Tibial nerve (tissue), 4 donors: ENCODE data around the gene KCNK18. TPM values are rescaled to one million over a fixed set of nuclear protein-coding genes. Genes with fewer than 3 reads are reported as not detected.

Experiments
- DNase-seq, 2 donors: peaks; one replicate each; pipeline ENCODE4 v3.0.0-alpha.2; 2019; ENCODE audit warnings: low spot score in 2 of 2
- H3K27ac ChIP-seq, 4 donors: fragments of 200-600 bp; sonication (generic) in 3 of 4; one replicate each; pipeline ENCODE4 v1.5.1; 2017 to 2019; ENCODE audit warnings: mild to moderate bottlenecking in 1 of 4
- H3K27me3 ChIP-seq, 2 donors: fragments of 200-600 bp; sonication (generic) in 1 of 2; one replicate each; pipeline versions ENCODE4 v1.5.1 to v1.6.0; 2017 to 2019
- H3K36me3 ChIP-seq, 3 donors: fragments of 200-600 bp; sonication (generic); one replicate each; pipeline ENCODE4 v1.5.1; 2018 to 2019
- H3K4me1 ChIP-seq, 4 donors: fragments of 200-600 bp; sonication (generic) in 3 of 4; one replicate each; pipeline ENCODE4 v1.5.1; 2017 to 2019
- H3K4me3 ChIP-seq, 4 donors: fragments of 200-600 bp; sonication (generic) in 3 of 4; one replicate each; pipeline ENCODE4 v1.5.1; 2017 to 2019; ENCODE audit warnings: mild to moderate bottlenecking in 1 of 4, moderate library complexity in 1 of 4
- H3K9me3 ChIP-seq, 4 donors: fragments of 200-600 bp; sonication (generic) in 3 of 4; one replicate each; pipeline ENCODE4 v1.5.1; 2017 to 2019
- CTCF ChIP-seq, 5 experiments: fragments of 200-600 bp in 3 of 5; fragments of 450-650 bp in 2 of 5; sonication (generic) in 3 of 5; IDR thresholded peaks; one replicate each; pipeline ENCODE4 v1.5.1; 2016 to 2019; ENCODE audit warnings: antibody characterized with exemption in 5 of 5, mild to moderate bottlenecking in 3 of 5, moderate library complexity in 2 of 5
- EP300 ChIP-seq, 2 donors: sonication (generic); formaldehyde crosslinking; IDR thresholded peaks; one replicate each; pipeline ENCODE4 v1.6.1; 2017; ENCODE audit warnings: antibody characterized with exemption in 2 of 2, mild to moderate bottlenecking in 1 of 2
- POLR2A ChIP-seq, 2 donors: fragments of 450-650 bp; IDR thresholded peaks; one replicate each; pipeline ENCODE4 v1.6.1; 2017; ENCODE audit warnings: antibody characterized with exemption in 2 of 2, mild to moderate bottlenecking in 2 of 2, moderate library complexity in 2 of 2
- WGBS, 2 donors: methylation state at CpG; one replicate each; pipeline ENCODE4 v1.1.5; 2018; 5-methylcytosine and 5-hydroxymethylcytosine counted together
- total RNA-seq, 4 donors: library from RNA; depleted of rRNA; stranded (reverse); fragments of >200 nt; gene quantifications; one replicate each; pipeline ENCODE4 v1.1.0, GENCODE V29; 2016

KCNK18 gene
- total RNA-seq, 4 donors from 2014 or later = not detected

- 10 to 11% methylated on average over 5 of the region's 5 CpGs for WGBS, 2 donors
- no peak for TF ChIP-seq POLR2A (IDR thresholded peaks at IDR 0.05)
- TF ChIP-seq EP300 (IDR thresholded peaks at IDR 0.05) = no peak
- no peak for TF ChIP-seq CTCF (IDR thresholded peaks at IDR 0.05)
- Histone ChIP-seq H3K4me3 (no peak overlapping the region), H3K4me1 (peaks cover 0 to 33% (median 16%) of the 10 kb centered on the region in 4 donors), H3K27me3 (peaks cover 0 to 100% of the 10 kb centered on the region in 2 donors), H3K36me3 (no peaks in the 10 kb centered on the region), H3K27ac (no peak overlapping the region), H3K9me3 (no peaks in the 10 kb centered on the region)
- DNase-seq = no peak
Measured at GRCh38 chr10:117160567-117160966, 36.7 kb upstream of the KCNK18 start.

DNA sequence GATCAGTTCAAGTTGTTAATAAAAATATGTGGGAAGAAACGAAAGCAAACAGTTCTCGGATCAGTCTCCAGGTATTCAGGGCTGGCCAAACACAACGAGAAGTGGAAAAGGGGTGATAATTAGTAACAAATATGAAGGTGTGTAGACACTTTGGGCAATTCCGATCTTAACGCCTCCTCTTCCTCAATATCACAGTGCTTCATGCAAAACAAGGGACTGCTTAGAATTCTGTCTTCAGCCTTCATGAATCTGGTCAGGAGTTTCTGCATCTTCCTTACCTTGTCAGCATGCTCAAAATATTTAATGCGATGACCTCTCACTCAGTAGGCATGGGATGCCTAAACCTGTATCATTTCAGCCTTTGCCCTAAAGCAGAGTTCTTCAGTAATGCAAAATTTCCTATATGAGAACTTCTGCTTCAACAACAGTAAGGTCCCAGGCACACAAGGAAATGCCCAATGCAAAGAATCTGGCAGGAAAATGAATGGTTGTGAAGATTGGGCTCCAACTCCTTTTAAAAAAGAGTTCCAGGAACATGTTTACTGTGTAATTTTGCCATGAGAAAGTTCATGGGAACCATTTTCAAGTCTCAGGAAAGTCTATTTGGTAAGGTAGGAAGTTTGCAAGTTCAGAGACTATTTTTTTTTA is 35.8 kb upstream of the KCNK18 start:
- WGBS, 2 donors = 10 to 11% methylated on average over 6 of the region's 6 CpGs
- TF ChIP-seq CTCF (IDR thresholded peaks at IDR 0.05) (no peak), EP300 (IDR thresholded peaks at IDR 0.05) (peak in 1 of 2 donors; percentile 53), POLR2A (IDR thresholded peaks at IDR 0.05) (no peak)
- Histone ChIP-seq H3K4me1 (peaks cover 0 to 42% (median 16%) of the 10 kb centered on the region in 4 donors), H3K36me3 (no peaks in the 10 kb centered on the region), H3K27ac (no peak overlapping the region), H3K27me3 (peaks cover 0 to 100% of the 10 kb centered on the region in 2 donors), H3K4me3 (no peak overlapping the region), H3K9me3 (no peaks in the 10 kb centered on the region)
- no peak for DNase-seq

DNA sequence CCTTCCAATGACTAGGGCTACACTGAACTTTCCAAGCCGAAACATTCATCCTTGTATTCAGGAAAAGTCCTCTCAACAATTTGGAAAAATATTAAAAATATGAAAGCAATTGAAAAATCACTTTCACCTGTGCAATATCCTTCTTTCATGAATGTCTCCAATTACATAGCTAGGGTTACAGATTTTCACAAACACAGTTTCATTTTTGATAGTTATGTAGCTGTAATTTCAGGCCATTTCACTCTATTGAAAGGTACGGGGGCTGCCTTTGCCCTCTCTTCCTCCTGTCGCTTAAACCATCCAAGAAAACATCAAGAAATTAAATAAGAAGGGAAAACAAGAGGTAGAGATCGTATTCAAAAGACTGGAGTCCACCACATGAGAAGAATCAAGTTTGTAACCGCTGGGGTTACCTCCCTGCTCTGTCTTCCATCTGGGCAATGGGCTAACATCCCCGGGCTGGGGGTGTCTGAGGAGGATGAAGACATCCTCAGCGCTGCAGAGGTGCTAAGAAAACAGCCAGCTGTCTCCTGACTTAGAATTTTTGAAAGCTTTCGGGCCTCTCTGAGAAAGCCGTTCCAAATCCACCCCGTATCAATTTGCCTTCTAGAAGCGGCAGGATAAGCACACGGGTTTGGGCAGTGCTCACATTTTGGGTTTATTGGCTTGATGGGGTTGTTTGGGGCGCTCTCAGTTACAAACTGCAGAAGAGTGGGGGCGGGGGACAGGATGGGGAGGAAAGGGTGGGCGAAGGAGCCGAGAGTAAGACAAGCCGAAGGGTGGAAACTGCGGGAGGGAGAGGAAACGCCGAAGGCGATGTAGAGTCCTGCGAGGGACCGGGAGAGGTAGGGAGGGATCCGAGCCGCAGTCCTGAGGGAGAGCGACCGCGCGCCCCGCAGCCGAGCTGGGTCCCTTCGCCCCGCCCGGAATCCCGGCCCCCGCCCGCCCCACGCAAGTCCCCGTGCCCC is 34.9 kb upstream of the KCNK18 start:
- no peak for DNase-seq
- H3K4me1 ChIP-seq = peaks cover 0 to 50% (median 16%) of the 10 kb centered on the region in 4 donors
- no peak overlapping the region for H3K27ac ChIP-seq
- WGBS, 2 donors = 4 to 6% methylated on average over 31 to 38 of the region's 39 CpGs
- no peak for TF ChIP-seq CTCF (IDR thresholded peaks at IDR 0.05)
- no peak for TF ChIP-seq POLR2A (IDR thresholded peaks at IDR 0.05)
- no peak for TF ChIP-seq EP300 (IDR thresholded peaks at IDR 0.05)
- H3K4me3 ChIP-seq = peak overlapping the region in 2 of 4 donors; percentile 29 to 32
- H3K27me3 ChIP-seq = peaks cover 0 to 100% of the 10 kb centered on the region in 2 donors
- H3K36me3 ChIP-seq = no peaks in the 10 kb centered on the region
- no peaks in the 10 kb centered on the region for H3K9me3 ChIP-seq

- peak in 1 of 5 experiments; percentile 9 for TF ChIP-seq CTCF (IDR thresholded peaks at IDR 0.05)
- no peak for TF ChIP-seq POLR2A (IDR thresholded peaks at IDR 0.05)
- peaks cover 0 to 59% (median 20%) of the 10 kb centered on the region in 4 donors for H3K4me1 ChIP-seq
- no peak for DNase-seq
- H3K9me3 ChIP-seq = no peaks in the 10 kb centered on the region
- peak overlapping the region in 2 of 4 donors; percentile 29 to 32 for H3K4me3 ChIP-seq
- 4 to 5% methylated on average over 37 of the region's 82 CpGs for WGBS, 2 donors
- H3K27me3 ChIP-seq = peaks cover 0 to 100% of the 10 kb centered on the region in 2 donors
- no peaks in the 10 kb centered on the region for H3K36me3 ChIP-seq
- no peak overlapping the region for H3K27ac ChIP-seq
Measured at GRCh38 chr10:117163061-117163953, 34.0 kb upstream of the KCNK18 start.
